Astrocyte (in vitro differentiated cells and primary cell): ENCODE results near the gene LRP1B. TPM values are rescaled to one million over a fixed set of nuclear protein-coding genes. Genes with fewer than 3 reads are reported as not detected.

Source experiments
- DNase-seq: peaks from one replicate; pipeline ENCODE4 v3.0.0-alpha.2; 2010; ENCODE audit warnings: low read depth
- FAIRE-seq: peaks from 2 replicates; lab custom pipeline; 2011; peaks lifted over from hg19 to GRCh38; lab: Jason Lieb, UNC
- H2AFZ ChIP-seq: 2 replicates; pipeline ENCODE4 v1.6.0; 2012; ENCODE audit warnings: low read depth, low read length, inconsistent platforms
- H3K27ac ChIP-seq: 2 replicates; pipeline ENCODE4 v1.5.1; 2011; ENCODE audit warnings: low read depth, low read length, inconsistent platforms
- H3K27me3 ChIP-seq: 2 replicates; pipeline ENCODE4 v1.6.0; 2011; ENCODE audit warnings: low read length, inconsistent platforms; ENCODE audit not compliant: insufficient read depth
- H3K36me3 ChIP-seq: 2 replicates; pipeline ENCODE4 v1.5.1; 2011; ENCODE audit warnings: low read length, inconsistent platforms; ENCODE audit not compliant: insufficient read depth
- H3K4me1 ChIP-seq: 2 replicates; pipeline ENCODE4 v1.5.1; 2011; ENCODE audit warnings: low read length, inconsistent platforms; ENCODE audit not compliant: insufficient read depth
- H3K4me2 ChIP-seq: 2 replicates; pipeline ENCODE4 v1.6.0; 2012; ENCODE audit warnings: low read length, inconsistent platforms
- H3K4me3 ChIP-seq: 2 replicates; pipeline ENCODE4 v1.5.1; 2011; ENCODE audit warnings: low read depth, mild to moderate bottlenecking, low read length, inconsistent platforms; ENCODE audit not compliant: insufficient read depth
- H3K79me2 ChIP-seq: 2 replicates; pipeline ENCODE4 v1.6.0; 2012; ENCODE audit warnings: mild to moderate bottlenecking, low read length, inconsistent platforms; ENCODE audit not compliant: insufficient read depth
- H3K9ac ChIP-seq: 2 replicates; pipeline ENCODE4 v1.6.0; 2012; ENCODE audit warnings: mild to moderate bottlenecking, low read length, inconsistent platforms
- H3K9me3 ChIP-seq: 2 replicates; pipeline ENCODE4 v1.5.1; 2012; ENCODE audit warnings: low read depth, mild to moderate bottlenecking, low read length, inconsistent platforms; ENCODE audit not compliant: insufficient read depth
- H4K20me1 ChIP-seq: 2 replicates; pipeline ENCODE4 v1.6.0; 2012; ENCODE audit warnings: low read length, inconsistent platforms; ENCODE audit not compliant: insufficient read depth
- H3K27ac Mint-ChIP-seq: one replicate; pipeline ENCODE4 v1.8.0; 2021; ENCODE audit warnings: mild to moderate bottlenecking, mixed read lengths; ENCODE audit not compliant: unreplicated experiment
- H3K27me3 Mint-ChIP-seq: one replicate; pipeline ENCODE4 v1.8.0; 2021; ENCODE audit warnings: low read depth, mixed read lengths; ENCODE audit not compliant: unreplicated experiment
- H3K36me3 Mint-ChIP-seq: one replicate; pipeline ENCODE4 v1.8.0; 2021; ENCODE audit warnings: low read depth, mixed read lengths; ENCODE audit not compliant: unreplicated experiment
- H3K4me1 Mint-ChIP-seq: one replicate; pipeline ENCODE4 v1.8.0; 2021; ENCODE audit warnings: low read depth, mixed read lengths; ENCODE audit not compliant: unreplicated experiment
- H3K4me3 Mint-ChIP-seq: one replicate; pipeline ENCODE4 v1.8.0; 2021; ENCODE audit warnings: mild to moderate bottlenecking, moderate library complexity, mixed read lengths; ENCODE audit not compliant: unreplicated experiment
- H3K9me3 Mint-ChIP-seq: one replicate; pipeline ENCODE4 v1.8.0; 2021; ENCODE audit warnings: mild to moderate bottlenecking, mixed read lengths; ENCODE audit not compliant: unreplicated experiment
- EZH2 ChIP-seq: IDR thresholded peaks from 2 replicates; pipeline ENCODE4 v1.6.1; 2012; ENCODE audit warnings: mild to moderate bottlenecking, low read length, inconsistent platforms; ENCODE audit not compliant: insufficient read depth
- total RNA-seq: library from RNA; stranded (reverse); gene quantifications from 2 replicates; pipeline ENCODE4 v1.2.1, GENCODE V29; 2021
- TF ChIP-seq, protein P1 (sequence below): IDR thresholded peaks from 2 replicates; pipeline ENCODE4 v1.5.1; 2011; ENCODE audit warnings: low read depth, mild to moderate bottlenecking, inconsistent platforms, low read length, moderate library complexity; ENCODE audit not compliant: insufficient read depth

LRP1B gene
- total RNA-seq, 1 donor from 2014 or later: 1.5 TPM

DNA sequence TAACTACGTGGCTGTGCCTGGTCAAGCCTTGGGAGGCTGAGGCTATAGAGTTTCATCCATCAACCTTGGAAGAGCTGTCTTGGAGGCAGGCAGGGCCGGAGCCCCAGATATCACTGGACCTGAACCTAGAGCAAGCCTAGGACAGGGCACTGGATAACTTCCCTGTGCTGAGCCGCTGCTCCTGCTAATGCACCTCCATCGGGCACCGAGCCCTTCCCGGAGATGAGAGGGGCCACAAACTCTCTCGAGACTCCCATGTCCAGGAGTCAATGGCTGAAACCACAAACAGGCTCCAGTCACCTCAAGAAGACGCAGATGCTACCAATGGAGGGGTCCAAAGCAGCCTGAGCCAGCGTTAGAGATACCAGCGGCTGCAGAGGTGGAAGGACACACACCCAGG lies 866.0 kb downstream of the LRP1B start:
- no peaks in the 10 kb centered on the region for H3K4me1 Mint-ChIP-seq

DNA sequence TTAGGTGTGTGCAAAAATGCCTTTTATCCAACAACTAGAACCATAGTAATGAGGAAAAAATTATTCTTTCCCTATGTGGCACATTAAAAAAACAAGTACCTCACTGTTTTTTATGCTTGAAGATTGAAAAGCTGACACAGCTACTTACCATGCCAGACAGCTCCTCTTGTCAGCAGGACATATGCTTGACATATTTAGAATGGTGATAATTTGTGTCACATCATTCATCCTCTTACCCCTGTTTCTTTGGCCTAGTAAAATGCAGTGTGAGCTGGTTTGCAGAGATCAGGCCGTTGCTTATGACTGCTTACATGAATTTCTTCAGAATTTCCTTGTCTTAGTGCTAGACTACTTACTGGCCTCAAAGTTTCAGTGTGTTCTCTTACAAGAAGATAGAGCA lies 869.9 kb downstream of the LRP1B start:
- no peak overlapping the region for H3K4me2 ChIP-seq
- FAIRE-seq: no peak

More for the DNA sequence above, 866.0 kb downstream of the LRP1B start:
- Histone ChIP-seq H3K79me2 (no peaks in the 10 kb centered on the region), H3K36me3 (no peaks in the 10 kb centered on the region), H3K4me3 (no peak overlapping the region), H3K4me1 (no peaks in the 10 kb centered on the region), H3K27ac (no peak overlapping the region), H4K20me1 (no peaks in the 10 kb centered on the region), H3K4me2 (no peak overlapping the region), H3K9me3 (no peaks in the 10 kb centered on the region), H2AFZ (no peak overlapping the region), H3K9ac (no peak overlapping the region), H3K27me3 (no peaks in the 10 kb centered on the region)
- FAIRE-seq (no peak), DNase-seq (no peak)
- H3K27me3 Mint-ChIP-seq: no peaks in the 10 kb centered on the region
- TF ChIP-seq, protein P1, sequence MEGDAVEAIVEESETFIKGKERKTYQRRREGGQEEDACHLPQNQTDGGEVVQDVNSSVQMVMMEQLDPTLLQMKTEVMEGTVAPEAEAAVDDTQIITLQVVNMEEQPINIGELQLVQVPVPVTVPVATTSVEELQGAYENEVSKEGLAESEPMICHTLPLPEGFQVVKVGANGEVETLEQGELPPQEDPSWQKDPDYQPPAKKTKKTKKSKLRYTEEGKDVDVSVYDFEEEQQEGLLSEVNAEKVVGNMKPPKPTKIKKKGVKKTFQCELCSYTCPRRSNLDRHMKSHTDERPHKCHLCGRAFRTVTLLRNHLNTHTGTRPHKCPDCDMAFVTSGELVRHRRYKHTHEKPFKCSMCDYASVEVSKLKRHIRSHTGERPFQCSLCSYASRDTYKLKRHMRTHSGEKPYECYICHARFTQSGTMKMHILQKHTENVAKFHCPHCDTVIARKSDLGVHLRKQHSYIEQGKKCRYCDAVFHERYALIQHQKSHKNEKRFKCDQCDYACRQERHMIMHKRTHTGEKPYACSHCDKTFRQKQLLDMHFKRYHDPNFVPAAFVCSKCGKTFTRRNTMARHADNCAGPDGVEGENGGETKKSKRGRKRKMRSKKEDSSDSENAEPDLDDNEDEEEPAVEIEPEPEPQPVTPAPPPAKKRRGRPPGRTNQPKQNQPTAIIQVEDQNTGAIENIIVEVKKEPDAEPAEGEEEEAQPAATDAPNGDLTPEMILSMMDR: no peak
- no peak for TF ChIP-seq EZH2
- no peak overlapping the region for H3K4me3 Mint-ChIP-seq
- no peak overlapping the region for H3K27ac Mint-ChIP-seq
- peaks cover 6% of the 10 kb centered on the region for H3K9me3 Mint-ChIP-seq
- H3K36me3 Mint-ChIP-seq: no peaks in the 10 kb centered on the region

DNA sequence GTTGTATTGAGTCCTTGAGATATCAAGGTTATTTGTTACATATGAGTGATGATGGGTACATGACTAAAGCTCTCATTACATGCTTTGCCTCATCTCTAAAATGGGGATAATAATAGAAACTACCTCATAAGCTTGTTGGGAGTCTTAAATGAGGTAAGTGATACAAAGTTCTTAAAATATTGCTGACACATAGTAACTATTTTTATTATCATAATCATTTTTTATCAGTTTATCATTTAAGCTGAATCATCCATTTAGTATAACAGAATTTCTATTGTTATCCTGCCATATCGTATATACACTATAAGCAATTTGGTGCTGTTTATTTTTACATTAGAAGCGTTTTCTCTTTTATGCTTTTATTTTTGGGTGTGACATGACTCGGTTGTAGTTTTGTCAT lies 871.1 kb downstream of the LRP1B start:
- no peaks in the 10 kb centered on the region for H4K20me1 ChIP-seq
- no peaks in the 10 kb centered on the region for H3K79me2 ChIP-seq
- no peaks in the 10 kb centered on the region for H3K36me3 ChIP-seq
- H2AFZ ChIP-seq: no peak overlapping the region
- no peak overlapping the region for H3K4me2 ChIP-seq
- Mint-ChIP-seq H3K27ac (no peak overlapping the region), H3K36me3 (no peaks in the 10 kb centered on the region), H3K9me3 (no peaks in the 10 kb centered on the region), H3K4me1 (no peaks in the 10 kb centered on the region), H3K27me3 (no peaks in the 10 kb centered on the region), H3K4me3 (no peak overlapping the region)
- no peak overlapping the region for H3K9ac ChIP-seq
- H3K27me3 ChIP-seq: no peaks in the 10 kb centered on the region
- H3K27ac ChIP-seq: no peak overlapping the region
- FAIRE-seq: no peak
- no peak for TF ChIP-seq EZH2
- TF ChIP-seq, protein P1: no peak
- no peaks in the 10 kb centered on the region for H3K4me1 ChIP-seq
- no peak for DNase-seq
- H3K4me3 ChIP-seq: no peak overlapping the region
- no peaks in the 10 kb centered on the region for H3K9me3 ChIP-seq

More for the DNA sequence above, 869.9 kb downstream of the LRP1B start:
- Mint-ChIP-seq H3K4me1 (no peaks in the 10 kb centered on the region), H3K27me3 (no peaks in the 10 kb centered on the region), H3K4me3 (no peak overlapping the region), H3K36me3 (no peaks in the 10 kb centered on the region), H3K27ac (no peak overlapping the region), H3K9me3 (no peaks in the 10 kb centered on the region)
- TF ChIP-seq, protein P1: no peak
- TF ChIP-seq EZH2: no peak
- no peak overlapping the region for H3K27ac ChIP-seq
- DNase-seq: no peak
- H4K20me1 ChIP-seq: no peaks in the 10 kb centered on the region
- no peaks in the 10 kb centered on the region for H3K79me2 ChIP-seq
- no peaks in the 10 kb centered on the region for H3K9me3 ChIP-seq
- H3K27me3 ChIP-seq: no peaks in the 10 kb centered on the region
- no peak overlapping the region for H3K4me3 ChIP-seq
- no peaks in the 10 kb centered on the region for H3K4me1 ChIP-seq
- no peak overlapping the region for H2AFZ ChIP-seq
- H3K9ac ChIP-seq: no peak overlapping the region
- no peaks in the 10 kb centered on the region for H3K36me3 ChIP-seq
